GM19397 (cell line): ENCODE data around the gene GPC6.

Experiments used
- ATAC-seq: cut with Tn5 transposase; IDR thresholded peaks from one replicate; pipeline ENCODE4 v1.9.1; 2021; ENCODE audit warnings: mild to moderate bottlenecking, moderate library complexity; ENCODE audit not compliant: unreplicated experiment

GPC6 gene

DNA sequence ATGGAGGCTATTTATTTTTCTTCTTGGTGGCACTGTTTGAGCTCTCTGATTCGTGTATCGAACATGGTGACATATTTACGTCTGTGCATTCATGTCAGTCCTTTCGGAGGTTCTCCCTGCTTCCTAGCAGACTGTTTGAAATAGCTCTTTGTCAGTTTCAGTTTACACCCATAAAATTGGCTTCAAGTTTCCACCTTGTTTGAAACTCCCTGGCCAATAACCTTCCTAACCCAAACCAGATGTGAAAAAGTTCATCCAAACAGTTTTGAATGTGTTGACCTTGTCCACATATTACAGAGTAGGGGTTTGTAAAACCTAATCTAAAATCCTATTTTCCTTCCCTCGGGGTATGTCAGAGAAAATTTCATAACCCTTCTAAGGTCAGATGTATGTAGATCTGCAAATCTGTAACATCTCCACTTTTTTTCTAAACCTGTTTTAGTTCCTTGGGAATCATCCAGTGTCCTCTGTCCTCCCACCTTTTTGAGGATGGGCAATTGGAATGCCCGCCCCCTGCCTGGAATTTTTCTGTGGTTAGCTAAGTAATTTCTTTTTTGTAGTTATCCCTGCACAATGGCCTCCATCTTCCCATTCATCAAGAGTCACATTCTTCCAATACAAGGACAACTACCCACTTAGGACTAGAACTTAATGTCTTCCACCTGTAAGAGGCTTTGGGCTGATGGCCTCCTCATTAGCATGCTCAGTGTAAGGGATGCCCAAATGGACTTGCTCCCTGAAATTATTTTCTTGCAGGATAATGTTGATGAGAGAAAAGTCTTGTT, 499.8 kb downstream of the GPC6 start:
- no peak for ATAC-seq

DNA sequence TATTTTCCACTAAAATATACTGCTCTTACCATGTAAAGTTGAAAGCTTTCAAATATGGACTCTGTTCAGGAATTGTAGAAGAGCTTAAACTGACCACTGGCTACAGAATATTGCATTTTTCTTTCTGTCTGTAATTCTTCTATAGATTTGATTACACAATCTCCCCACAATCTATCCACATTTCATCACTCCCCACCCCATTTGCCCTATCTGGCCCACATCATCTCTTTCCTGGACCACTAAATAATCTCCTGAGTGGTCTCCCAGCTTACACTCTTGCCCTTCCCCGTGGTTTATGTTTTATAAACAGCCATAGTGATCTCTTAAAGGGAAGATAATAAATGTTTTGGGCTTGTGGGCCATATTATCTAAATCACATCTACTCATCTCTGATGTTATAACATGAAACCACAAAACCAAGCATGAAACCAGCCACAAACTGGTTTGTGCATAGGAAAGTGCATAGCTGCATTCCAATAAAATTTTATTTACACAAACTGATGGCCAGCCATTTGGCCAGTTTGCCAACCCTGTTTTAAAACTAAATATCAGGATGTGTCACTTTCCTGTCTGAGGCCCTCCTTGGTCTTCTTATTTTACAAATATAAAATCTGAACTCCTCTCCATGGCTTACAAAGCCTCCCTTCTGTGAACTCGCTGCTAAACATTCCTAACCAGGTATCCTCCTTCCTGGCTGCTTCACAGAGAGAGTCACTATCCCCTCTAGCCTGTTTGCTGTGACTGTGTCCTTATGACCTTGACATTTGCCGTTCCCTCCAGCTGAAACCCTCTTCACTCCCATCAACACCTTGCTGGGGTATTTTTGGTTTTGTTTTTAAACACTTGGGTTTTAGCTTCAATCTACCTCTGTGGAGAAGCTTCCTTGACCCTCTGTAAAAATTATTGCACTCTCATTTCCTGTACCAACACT, 500.9 kb downstream of the GPC6 start:
- ATAC-seq: no peak

DNA sequence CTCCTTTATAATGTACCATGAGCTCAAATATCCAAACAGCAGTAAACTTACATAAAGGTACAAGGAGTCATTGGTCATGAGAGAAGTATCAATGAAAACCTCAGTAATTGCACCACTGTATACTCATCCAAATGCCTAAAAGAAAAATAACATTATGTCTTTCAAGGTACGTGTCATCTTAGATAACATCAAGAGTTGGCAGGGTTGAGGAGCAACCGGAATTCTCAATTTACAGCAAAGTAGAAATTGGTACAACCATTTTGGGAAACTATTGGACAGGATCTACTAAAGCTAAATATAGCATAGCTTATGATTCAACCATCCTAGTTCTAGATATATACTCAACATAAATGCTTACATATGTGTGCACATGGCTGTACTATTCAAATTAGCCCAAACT, 502.8 kb downstream of the GPC6 start:
- ATAC-seq: no peak

DNA sequence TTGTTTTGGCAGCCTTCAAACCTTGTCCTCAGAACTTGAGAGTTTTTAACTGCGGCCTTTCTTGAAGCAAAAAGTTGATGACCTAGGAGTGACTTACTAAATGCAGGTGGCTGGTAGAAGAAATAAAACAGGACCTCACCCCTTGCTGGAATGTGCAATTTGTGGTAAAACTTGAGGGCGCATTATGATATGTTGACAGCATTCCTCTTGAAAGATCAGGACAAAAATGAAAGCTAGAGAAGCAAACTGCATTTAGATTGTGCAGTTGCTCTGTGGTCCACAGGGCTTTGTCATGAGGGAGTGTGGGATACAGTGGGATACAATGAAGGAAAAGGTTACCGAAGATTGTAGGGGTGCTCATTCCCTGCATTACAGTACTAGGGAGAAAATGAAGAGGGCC, 504.2 kb downstream of the GPC6 start:
- ATAC-seq: no peak

DNA sequence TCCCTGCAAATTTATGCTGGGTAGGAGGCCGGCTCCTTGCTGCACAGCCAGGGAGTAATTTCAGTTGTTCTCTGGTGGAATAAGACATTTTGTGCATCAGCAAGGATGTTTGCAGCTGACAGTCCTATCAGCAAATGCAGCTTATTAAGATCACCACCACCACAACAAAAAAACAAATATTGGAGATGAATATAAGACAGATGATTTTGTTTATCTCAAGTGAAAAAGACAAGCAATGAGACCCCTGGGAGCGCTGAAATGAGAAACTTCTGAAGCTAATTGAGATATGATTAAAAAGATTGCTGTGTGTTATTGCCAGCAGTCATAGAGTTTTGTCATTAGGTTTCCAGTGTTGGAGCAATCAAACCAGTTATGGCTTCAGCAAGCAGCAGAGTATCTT, 505.6 kb downstream of the GPC6 start:
- no peak for ATAC-seq

DNA sequence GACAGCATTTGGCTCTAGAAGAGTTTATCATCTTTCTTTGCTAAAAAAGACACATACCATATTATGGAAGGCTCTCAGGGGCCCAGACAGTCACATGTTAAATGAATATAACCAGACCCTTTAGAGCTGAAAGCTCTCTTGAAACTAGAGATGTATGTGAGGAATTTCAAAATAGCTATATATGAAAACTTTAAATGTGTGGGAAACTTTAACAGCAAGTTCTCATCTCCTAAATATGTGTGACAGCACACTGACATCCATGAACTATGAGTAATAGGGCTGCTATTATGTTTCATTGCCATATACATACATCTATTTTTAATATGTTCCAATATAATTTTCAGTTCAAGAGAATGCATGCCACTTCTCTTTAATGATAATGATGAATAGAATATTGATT, 509.5 kb downstream of the GPC6 start:
- no peak for ATAC-seq

DNA sequence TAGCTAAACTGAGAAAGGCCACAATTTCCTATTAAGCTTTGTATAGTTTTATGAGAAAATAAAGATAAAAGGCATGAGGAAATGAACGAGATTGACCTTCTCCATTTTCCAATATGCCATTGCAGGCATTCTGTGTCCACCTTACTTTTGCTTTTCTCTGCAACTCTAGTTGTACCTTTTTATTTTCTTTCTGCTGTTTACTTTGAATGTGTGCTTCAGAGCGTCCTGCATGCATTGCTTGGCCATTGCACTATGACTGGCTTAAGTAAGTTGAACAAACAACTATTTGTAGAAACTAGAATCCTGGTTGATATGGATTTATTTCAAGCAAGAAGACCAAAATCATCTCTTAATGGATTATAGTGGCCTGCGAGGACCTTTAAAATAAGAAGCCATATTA, 510.3 kb downstream of the GPC6 start:
- no peak for ATAC-seq

DNA sequence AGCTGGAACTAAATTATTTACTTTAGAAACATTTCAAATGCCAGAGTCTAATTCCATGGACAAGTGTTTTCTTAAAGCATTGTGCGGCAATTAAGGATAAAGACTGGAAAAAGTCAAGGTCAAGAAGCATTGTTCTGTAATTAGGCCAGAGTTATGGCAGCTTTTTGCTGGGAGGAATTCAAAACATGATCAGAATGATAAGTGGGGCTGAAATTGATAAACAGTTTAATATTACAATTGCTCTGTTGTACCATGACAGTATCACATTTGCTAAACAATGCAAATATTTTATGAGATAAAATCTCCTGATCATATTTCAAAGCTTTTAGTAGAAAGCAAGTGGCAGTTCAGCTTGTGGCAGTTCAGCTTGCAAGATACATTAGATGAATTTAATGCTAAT, 513.7 kb downstream of the GPC6 start:
- ATAC-seq: no peak

DNA sequence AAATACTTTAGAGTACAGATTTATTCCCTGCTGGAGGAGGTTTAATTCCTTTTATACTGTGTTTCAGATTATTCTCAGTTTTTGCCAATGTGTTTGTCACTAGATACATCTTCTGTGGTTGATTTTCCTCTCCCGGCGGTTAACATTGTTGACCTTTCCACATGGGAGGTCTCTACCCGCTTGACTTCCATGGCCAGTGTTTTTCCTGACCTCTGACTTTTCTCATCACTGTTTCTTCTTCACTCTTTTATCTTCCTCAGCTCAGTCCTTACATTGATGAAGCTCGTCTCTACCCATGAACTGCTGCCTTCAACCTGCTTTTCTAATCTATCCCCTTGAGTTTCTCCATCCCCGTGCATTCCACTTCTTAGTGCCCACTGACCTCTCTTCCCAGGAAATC, 517.4 kb downstream of the GPC6 start:
- ATAC-seq: no peak

DNA sequence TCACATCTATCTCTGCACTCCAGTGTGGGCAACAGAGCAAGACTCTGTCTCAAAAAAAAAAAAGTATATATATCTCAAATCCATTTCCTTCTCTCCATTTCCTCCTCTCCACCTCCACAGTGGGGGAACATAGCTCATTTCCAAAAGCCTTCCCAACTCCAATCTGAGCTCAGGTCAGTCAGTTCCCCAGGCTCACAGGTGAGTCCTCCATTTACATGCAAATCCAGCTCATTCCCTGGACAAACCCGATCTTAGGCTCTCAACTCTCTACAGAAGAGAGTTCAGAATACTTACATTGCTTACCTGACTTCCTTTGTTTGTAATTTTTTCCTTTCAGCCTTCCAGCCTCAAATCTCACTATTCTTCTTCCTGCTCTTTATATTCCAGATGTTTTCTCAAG, 518.3 kb downstream of the GPC6 start:
- no peak for ATAC-seq

DNA sequence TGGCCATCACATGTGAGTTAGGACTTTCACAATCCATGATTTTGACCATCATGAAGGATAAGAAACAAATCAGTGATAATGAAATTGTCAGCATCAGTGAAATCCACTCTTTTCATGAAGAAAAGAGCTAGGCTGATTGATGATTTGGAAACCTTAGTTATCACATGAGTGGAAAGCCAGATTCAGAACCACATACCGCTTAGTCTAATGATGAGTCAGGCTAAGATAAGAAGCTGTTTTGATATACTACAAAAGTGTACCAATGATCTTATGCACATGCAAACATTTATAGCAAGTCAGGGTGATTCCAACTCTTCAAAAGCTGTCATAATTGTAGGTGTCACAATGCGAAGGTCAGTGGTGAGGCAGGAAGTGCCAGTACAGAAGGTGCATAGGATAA, 519.3 kb downstream of the GPC6 start:
- no peak for ATAC-seq

DNA sequence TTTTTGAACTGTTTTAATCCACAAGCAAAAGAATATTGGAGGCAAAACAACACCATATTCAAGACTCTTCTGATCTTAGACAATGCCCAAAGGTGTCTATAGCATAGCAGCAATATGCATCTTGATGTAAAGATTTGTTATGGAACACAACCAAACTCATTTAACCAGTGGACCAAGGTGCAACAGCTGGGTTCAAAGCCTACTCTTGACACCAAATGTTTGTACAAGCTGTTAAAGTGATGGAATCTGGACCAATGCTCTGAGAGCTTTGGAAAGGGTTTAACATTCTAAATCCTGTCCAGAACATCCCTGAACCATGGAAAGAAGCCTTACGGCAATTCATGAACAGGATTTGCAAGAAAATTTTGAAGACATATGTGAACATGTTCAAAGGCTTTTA, 520.0 kb downstream of the GPC6 start:
- no peak for ATAC-seq

DNA sequence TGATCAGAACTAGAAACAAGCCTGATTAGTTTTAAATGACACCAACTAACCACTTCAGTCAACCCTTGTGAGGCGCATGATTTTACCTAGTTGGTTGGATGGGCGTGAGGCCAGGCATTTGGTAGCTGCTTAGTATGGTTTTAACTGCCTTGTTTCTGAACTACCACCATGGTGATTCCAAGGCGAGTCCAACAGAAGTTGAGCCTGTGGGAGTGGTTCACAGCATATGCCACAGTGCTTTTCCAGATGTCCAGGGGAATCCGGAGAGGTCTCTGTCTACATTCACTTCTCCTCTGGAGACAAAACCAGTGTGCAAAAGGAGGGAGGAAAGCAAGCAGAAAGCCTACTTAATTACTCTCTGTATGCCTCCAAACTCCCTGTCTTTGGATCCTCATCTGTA, 524.1 kb downstream of the GPC6 start:
- ATAC-seq: no peak

DNA sequence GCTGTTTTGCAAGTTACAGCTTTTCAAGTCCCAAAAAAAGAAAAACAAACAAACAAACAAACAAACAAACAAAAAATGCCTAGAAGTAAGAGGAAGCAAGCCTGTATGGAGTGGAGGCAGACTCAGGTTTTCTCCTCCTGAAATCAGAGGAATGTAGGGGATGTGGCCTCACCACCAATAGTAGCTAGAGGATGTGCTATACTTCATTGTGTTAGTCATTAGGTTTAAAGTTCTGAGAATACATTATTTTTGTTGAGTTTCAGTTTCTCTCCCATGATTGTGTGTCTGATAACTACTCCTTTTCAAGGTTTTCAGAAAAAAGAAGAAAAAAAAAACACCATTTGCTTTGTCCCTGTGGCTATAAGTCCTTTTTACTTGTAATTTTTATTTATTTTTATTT, 524.5 kb downstream of the GPC6 start:
- no peak for ATAC-seq

DNA sequence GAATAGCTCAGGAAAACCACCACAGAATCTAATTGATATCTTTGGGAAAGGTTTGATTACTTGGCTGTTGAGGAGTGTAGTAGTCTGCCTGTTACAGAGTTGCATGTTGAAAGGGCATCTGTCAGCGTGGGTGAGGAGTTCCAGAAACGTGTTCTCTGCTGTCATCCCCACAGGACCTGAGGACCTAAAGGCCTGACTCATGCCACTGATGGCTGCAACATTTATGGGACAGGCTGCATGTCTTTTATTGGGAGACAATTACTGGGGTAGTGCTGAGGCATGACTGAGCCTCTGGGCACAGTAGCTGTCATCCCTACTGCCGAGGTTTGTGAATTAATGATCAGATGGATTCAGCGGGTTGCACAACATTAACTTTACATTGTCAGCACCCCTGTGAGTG, 525.9 kb downstream of the GPC6 start:
- no peak for ATAC-seq

DNA sequence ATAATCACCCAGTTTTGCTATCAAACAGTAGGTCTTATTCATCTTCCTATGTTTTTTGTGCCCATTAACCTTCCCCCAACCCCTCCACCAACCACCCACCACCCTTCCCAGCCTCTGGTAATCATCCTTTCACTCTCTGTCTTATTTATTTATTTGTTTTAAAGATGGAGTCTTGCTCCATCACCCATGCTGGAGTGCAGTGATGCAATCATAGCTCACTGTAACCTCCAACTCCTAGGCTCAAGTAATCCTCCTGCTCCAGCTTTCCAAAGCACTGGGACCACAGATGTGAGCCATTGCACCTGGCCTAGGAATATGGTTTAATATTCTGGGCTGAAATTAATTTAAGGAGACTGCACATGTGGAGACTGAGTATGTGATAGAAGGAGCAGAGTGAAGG, 527.0 kb downstream of the GPC6 start:
- ATAC-seq: no peak

DNA sequence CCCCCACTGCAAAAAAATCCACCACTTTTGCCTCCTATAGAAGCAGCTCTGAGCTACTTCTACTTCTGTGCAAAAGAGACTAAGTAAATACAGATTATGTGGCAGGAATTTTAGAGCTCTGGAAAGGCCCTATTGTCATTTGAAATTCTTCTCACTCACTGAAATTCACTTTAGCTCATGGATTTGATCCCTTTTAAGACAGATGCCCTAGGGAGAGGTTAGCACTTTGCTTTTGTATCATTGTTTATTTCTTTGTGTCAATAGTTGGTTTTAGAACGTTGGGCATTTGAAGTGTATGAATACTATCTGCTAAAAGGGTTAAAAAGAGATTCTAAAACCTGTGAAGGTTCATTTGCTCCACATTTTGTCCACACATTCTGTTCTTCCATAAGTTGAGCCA, 528.7 kb downstream of the GPC6 start:
- ATAC-seq: no peak

DNA sequence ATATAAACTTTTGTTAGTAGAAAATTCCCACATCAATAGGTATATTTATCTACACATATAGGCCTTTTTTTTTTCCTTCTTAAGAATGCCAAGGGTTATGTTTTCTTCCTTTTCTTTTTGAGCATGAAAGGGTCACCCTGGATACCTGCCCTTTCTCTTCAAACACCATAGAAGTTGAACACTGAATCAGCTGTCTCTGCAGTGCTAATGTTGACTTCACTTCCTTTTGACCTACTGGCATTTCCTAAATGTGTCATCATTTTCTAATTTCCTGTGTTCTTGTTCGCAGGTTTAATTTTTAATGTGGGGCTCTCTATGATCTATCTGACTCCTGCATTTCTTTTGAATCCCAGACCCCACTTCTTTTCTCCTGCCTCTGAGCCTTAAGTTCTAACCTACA, 532.0 kb downstream of the GPC6 start:
- no peak for ATAC-seq

DNA sequence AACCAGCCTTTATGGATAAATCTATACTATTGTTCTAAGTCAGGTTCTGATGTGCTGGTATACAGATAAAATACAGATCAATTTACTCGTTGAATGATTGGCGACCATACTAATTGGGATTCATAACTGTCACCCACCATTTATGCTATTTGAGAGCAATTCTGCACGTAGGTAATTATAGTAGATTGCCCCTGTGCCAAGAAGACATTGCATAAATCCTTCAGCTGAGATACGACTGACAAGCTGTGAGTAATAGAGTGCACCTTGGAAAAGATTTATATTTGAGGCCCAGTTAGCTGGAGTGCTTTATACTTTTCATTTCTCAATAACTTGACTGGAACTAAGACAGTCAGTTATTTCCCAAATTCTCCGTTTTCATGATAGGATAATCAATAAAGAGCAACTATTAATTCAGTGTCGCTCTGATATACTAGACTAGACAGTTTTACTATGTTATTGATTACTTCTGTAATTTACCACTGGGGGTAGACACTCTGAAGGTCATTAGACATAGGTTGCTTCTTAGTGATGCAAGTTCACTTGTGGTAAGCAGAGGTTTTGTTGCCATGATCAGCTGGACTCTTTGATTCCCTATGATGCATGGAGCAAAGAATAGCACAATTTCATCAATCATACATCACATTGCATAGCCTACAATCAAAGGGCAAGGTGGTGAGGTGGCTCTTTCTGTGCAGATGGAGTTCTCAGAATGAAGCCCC, 536.3 kb downstream of the GPC6 start:
- no peak for ATAC-seq

DNA sequence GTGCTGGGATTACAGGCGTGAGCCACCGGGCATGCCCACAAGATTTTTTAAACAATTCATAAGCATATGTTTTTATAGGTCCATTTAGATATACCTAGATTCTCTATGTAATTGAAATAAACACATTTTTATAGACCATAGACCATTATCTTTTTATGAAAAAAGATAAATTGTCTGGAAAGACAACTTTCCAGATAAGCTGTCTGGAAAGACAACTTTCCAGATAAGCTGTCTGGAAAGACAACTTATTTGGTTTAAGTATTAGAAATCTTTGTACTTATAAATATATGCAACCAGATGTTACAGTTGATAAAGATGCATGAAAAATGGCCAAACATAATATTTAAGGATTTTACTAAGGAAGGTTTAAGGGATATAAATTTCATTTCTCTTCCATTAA, 538.5 kb downstream of the GPC6 start:
- no peak for ATAC-seq

DNA sequence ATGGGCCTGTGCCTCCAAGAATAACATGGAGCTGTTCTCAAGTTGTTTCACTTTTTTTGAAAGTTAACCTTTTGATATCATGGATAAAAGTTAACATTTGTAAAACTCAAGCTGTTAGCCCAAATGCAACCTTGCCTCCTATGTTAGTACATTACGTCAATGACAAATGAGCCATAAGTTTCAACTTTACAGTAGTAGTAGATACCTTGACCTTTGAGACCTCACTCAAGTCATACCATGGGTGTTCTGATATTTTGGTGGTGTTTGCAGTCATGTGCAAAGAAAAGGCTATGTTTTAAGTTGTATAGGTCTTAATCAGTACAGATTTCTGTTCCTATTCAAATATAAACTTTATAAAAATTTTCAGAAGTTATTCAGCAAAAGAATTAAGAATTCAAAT, 539.2 kb downstream of the GPC6 start:
- no peak for ATAC-seq

DNA sequence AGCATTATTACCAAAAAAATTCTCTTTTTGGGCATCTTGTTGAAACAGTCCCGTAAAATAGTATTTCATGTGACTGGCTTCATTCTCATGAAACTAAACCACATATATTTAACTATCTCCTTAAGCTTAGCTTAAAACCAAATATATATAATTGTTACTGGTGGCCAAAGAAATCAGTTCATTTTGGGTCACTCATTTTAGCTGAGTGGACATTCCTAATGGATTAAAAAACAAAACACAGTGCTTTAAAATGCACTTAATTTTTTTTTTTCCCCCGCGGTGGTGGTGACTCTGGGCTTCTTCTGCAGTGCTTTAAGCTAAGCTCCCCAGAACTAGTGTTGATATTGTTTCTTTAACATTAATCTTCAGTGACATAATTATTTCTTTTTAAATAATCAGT, 540.1 kb downstream of the GPC6 start:
- ATAC-seq: no peak
